Posterior vena cava (tissue), 2 donors: ENCODE data around the gene HOTAIR. TPM values are rescaled to one million over a fixed set of nuclear protein-coding genes. Genes with fewer than 3 reads are reported as not detected.
A peak's percentile ranks its signal among the peaks of the same experiment; 100 is the strongest.

Source experiments
- DNase-seq: peaks from one replicate; pipeline ENCODE4 v3.0.0-alpha.2; 2020; ENCODE audit warnings: low spot score
- intact Hi-C, 2 donors: fragments of 100-400 bp; cut with DNase I; formaldehyde crosslinking; loops; one replicate each; pipeline versions ENCODE4 v1.14.1 to v1.14.2; 2022 to 2023
- total RNA-seq, 2 donors: library from RNA; stranded (reverse); fragmentation: NEBNext Ultra II Directional; extraction: Animal tissue kit (Norgen Biotek cat#: 25700); gene quantifications; one replicate each; pipeline ENCODE4 v1.2.1, GENCODE V29; 2021
- donor health status: DM: yes; HTN: yes; CAD: no.
- donor health status: DM: yes; HTN: yes; CAD: no.

HOTAIR gene
- total RNA-seq, 2 donors from 2014 or later, result 2.0 to 4.8 TPM

DNA sequence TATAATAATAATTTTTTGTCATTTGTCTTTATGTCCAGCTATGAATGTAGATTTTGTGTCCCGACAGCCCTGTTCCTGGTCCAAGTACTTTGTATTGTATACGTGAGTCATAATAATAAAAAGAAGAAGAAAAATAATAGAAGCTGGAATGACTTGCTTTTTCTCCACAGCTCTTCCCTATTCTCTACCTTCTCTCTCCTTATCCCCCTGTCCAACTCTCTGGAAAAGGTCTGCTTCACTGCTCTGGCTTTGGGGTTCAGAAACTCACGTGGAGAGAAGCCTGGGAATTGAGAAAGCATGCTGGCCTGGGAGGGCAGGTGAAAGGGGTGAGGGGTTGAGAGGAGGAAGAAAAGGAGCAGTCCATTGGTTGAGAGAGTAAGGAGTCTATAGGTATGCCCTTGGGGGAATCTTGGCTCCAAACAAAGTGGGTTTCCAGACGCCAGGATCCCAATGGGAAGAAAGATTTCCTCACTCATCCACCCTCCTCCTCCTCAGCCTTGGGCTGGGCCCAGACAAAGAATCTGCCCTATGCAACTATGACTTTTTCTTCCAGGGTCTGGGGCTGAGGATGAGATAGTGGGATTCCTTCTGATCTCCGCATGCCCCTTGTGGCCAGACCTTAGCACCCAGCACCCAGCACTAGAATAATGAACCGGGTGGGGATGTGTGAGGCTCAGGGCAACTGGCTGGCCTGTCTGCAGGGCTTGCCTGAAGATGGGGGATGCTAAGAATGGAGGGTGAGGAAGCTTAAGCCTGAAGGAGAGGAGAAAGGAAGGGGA lies 38.1 kb upstream of the HOTAIR start:
- intact Hi-C loops, result no loop called here

GRCh38 chr12:54011665-54012532 lies 37.1 kb upstream of the HOTAIR start:
- DNase-seq, result no peak
- intact Hi-C loops, result no loop called here

More for the DNA sequence above, 38.1 kb upstream of the HOTAIR start:
- DNase-seq, result no peak

DNA sequence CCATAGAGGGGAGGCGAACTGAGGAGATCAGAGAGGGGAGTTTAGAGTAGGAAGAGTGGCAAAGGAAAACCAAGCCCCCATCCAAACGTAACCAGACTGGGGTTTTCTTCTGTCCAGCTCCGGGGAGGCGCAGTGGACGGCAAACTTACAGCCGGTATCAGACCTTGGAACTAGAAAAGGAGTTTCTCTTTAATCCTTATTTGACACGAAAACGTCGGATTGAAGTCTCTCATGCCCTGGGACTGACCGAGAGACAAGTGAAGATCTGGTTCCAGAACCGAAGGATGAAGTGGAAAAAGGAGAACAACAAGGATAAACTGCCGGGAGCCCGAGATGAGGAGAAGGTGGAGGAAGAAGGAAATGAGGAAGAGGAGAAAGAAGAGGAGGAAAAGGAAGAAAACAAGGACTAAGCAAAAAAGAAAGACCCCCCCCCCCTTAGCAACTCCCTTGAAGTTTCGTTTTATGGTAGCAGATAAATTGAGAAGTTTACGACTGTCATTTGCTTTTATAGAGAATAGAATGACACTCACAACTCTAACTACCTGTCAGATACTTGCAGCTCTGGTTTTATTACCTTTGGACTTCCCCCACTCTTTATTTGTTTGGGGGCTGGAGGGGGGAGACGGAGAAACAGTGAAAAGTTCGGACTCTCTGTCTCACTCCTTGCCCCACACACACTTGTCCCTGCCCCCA lies 36.4 kb upstream of the HOTAIR start:
- intact Hi-C loops, result no loop called here
- no peak for DNase-seq

DNA sequence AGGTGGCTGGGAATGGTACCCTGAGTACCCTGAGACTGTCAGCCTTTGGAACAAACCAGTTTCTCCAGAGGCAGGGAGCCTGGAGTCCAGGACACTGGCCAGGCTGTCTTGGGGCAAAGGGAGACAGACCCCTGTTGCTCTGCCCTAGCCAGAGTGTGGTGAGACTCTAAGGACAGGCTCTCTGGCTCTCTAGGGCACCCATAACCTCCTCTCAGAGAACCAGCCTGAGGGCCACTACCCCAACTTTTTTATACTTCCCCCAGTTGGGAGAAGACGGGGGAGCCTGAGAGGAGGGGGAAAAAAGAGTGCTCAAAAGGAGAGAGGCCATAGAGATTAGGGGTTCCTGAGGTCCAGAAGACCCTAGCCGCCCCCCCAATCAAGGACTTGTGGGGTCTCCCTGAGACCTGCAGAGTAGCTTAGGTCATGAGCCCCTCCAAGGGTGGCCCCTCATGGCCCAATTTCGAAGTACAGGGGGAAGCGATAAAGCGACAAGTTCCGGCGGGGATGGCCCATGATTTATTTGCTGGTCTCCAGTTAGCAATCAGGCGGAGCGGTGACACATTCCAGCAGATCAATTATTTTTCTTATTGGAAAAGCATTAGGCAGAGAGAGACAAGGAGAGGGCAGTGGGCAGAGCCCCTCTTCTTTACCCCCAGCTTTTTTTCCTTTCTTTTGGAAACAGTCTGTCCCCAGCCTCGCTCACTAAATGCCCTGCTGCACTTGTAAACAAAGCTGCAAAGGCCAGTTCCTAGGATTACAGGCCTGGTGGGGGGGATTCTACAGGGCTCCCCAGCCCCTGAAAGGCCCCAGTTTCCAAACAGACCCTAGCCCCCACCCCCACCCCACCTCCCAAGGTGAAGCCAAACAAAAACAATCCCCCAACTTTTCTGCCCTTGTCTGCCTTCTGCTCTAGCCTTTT lies 35.6 kb upstream of the HOTAIR start:
- intact Hi-C loops, result no loop called here
- no peak for DNase-seq

GRCh38 chr12:54009171-54010052 lies 34.7 kb upstream of the HOTAIR start:
- no peak for DNase-seq
- intact Hi-C loops, result loop anchor here in 1 of 2 donors (5.0 to 10.0 kb wide), 2 partner anchors 193 to 345 kb away; no protein-coding TSS in a partner anchor

DNA sequence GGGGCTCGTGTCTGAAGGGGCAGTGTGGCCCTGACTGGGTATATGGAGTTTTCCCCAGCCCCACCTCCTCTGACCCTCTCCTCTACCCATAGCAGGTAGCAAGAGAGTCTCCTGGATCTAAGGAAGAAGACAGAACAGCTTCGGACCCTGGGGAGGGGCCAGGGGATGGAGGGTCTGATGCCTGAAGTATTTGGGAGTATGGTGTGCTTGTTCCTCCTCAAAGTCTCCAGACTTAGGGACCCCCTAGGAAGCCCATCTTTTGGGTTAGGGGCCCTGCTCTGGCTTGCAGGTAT lies 33.5 kb upstream of the HOTAIR start:
- DNase-seq, result no peak
- intact Hi-C loops, result loop anchor here in 1 of 2 donors (5.0 to 10.0 kb wide), 2 partner anchors 194 to 347 kb away; no protein-coding TSS in a partner anchor

DNA sequence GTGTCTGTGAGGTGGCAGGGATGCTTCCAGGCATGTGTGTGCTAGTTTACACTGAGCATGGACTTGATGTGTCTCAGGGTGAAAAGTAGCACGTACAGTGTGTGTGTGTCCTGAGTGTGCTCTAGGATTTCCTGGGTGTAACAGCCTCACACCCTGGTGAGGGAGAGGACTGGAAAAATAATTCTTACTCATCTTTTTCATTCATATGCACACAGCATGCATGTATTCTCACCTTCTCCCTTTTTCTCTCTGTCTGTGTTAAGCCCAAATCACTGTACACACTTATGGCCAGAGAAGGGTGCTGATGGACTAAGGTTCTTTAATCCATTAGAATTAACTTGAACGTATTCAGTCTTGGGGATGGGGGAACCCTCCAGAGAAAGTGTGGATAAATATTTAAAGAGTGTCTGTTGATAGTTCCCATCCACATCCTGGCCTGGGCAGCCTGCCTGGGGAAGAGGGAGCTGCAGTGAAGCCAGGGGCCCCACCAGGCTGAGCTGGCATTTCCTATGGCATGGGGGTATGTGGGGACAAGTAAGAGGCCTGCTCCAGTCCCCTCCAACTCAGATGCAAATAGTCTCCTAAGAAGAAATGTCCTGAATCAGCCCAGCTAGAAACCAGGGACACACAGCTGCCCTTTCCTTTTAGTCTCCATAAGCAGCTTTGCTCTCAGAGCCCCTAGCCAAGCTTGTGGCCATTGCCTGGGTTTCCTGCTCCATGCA lies 32.9 kb upstream of the HOTAIR start:
- intact Hi-C loops, result loop anchor here (2.0 to 10.0 kb wide), 5 partner anchors 19 to 347 kb away; no protein-coding TSS in a partner anchor
- no peak for DNase-seq

DNA sequence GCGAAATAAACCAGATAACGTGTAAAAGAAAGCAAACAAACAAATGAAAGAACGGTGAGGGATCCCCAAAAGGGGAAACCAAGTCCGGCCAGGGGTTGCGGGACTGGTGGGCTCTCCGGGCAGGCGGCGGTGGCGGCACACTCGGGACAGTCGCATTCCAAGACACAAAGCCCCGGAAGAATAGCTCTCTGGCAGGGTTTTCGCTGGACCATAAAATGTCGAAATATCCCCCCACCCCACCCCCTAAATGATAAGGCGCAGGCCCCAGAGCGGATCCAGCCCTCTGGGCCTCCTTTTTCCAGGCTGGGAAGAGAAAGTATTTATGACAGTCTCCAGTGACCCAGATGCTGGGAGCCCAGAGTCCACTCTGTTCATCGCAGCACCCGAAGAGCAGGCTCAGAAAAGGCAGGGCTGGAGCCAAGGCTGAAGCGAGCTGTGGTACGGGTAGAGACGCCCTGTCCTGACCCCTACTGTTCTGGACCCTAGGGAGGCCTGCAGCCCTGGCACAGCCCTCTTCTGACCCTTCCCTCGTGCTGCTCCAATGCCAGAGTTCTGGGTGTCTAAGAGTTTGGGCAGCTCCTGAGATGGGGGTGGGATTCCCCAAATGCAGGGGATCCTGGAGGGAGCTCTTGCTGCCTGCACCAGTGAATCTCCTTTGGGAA lies 31.9 kb upstream of the HOTAIR start:
- intact Hi-C loops, result loop anchor here (1.0 to 10.0 kb wide), 6 partner anchors 20 to 348 kb away; partner anchors contain the start of gene HOXC10 (in 1 of the 2)
- DNase-seq, result no peak

- intact Hi-C loops, result loop anchor here (1.0 to 10.0 kb wide), 6 partner anchors 21 to 349 kb away; partner anchors contain the start of gene HOXC10 (in 1 of the 2)
- peak; percentile 97 for DNase-seq
Observed at GRCh38 chr12:54005853-54006558, 31.3 kb upstream of the HOTAIR start.

GRCh38 chr12:54005531-54005852 lies 30.7 kb upstream of the HOTAIR start:
- intact Hi-C loops, result loop anchor here in 1 of 2 donors (5.0 to 10.0 kb wide), 2 partner anchors 197 to 349 kb away; no protein-coding TSS in a partner anchor

DNA sequence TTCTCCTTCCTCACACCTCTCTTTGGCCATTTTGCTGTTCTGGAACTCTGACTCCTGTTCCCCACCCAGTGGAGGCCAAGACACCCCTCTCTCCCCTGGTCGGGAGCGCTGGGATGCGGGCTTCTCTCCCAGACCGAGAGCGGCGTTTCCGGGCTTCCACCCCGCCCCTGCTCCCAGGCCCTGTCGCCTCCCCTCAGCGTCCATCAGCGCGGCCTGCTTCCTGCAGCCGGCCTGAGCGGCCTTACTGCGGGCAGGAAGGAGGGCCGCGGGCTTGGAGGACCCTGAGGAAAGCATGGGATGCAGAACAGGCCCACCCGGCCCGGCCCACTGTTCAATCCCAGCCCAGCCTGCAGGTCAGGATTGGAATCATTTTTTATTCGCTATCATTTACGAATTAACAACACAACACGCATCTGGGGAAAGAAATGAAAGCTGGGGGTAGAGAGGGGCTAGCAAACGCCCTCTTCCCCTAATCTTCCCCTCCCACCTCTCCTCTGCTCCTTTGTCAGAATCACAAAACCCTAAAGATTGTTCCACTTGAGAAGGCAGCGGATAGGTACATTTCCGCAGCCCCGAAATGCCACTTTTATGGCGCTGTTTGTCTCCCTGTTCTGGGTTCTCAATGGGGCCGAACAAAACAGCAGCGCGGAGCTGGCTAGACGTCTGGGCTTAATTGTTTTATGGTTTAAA lies 30.2 kb upstream of the HOTAIR start:
- intact Hi-C loops, result loop anchor here in 1 of 2 donors (5.0 to 10.0 kb wide), 2 partner anchors 197 to 350 kb away; no protein-coding TSS in a partner anchor
- DNase-seq, result no peak

More at GRCh38 chr12:54005531-54005852, 30.7 kb upstream of the HOTAIR start:
- no peak for DNase-seq

DNA sequence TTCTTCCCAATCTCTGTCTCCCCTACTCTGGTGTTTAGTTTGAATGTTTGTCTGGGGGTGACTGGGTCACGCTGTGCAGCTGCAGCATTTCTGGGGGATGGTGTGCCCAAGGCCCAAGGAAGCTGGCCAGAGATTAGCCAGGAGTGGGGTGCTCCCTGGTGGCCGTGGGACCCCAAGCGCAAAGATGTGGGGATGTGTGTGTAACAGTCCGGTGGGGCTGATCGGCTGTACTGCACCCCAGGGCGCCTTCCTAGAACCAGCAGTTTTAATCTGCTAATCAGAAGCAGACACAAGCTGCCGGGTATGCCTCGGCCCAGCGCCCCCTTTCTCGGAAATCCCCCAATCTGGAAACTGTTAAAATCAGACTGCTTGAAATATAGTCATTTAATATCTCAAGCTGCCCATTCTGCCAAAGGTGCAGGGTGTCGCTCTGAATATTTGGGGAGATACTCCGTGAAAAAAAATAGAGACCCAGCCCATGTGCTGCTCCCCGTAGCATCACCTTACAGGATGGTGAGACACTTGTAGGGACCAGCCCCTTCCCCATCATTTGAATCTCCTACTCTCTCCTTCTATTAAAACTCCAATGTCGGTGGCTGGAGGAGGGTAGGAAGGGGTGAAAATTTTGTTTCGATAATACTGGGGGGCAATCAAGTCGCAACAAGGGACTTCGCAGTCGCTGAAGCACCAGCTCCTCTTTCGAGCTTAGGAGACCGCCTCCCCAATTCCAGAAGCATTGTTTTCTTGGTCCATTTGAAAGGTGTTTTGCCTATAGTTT lies 29.5 kb upstream of the HOTAIR start:
- DNase-seq, result no peak
- intact Hi-C loops, result loop anchor here in 1 of 2 donors (10.0 kb wide), 1 partner anchor 351 kb away; no protein-coding TSS in a partner anchor

- no peak for DNase-seq
- intact Hi-C loops, result loop anchor here in 1 of 2 donors (10.0 kb wide), 1 partner anchor 351 kb away; no protein-coding TSS in a partner anchor
Observed at GRCh38 chr12:54003625-54004024, 28.9 kb upstream of the HOTAIR start.

- no peak for DNase-seq
- intact Hi-C loops, result loop anchor here in 1 of 2 donors (10.0 kb wide), 1 partner anchor 352 kb away; no protein-coding TSS in a partner anchor
Observed at GRCh38 chr12:54002915-54003389, 28.2 kb upstream of the HOTAIR start.
